T-cell (primary cell): Measurements from ENCODE around the gene GPR3. TPM values are rescaled to one million over a fixed set of nuclear protein-coding genes. Genes with fewer than 3 reads are reported as not detected.

Experiments
- ATAC-seq, 4 experiments: fragments of 200-7000 bp in 3 of 4; fragments of 150-1000 bp in 1 of 4; cut with Tn5 transposase; replicated peaks in 1 of 4; 1 replicate in 3 of 4; 2 replicates in 1 of 4; pipeline ENCODE4 v1.10.0; 2021; ENCODE audit warnings: moderate library complexity in 3 of 4, mild to moderate bottlenecking in 2 of 4, moderate number of reproducible peaks in 1 of 4
- CTCF ChIA-PET, 2 donors: fragments of 300-600 bp; sonication (Branson Sonifier 250); formaldehyde crosslinking; loops; one replicate each; lab custom pipeline; 2022; ENCODE audit warnings: antibody characterized with exemption in 2 of 2; lab: Charles Lee
- POLR2A ChIA-PET, 2 donors: fragments of 300-600 bp; sonication (Branson Sonifier 250); formaldehyde crosslinking; loops; one replicate each; lab custom pipeline; 2022; ENCODE audit warnings: antibody characterized with exemption in 2 of 2; lab: Charles Lee
- DNase-seq, 35 experiments: peaks; one replicate each; pipeline versions ENCODE4 v3.0.0 to v3.0.0-alpha.2; 2013 to 2023
- H3K27ac ChIP-seq: one replicate; pipeline ENCODE4 v1.5.1; 2013; ENCODE audit warnings: low read length
- H3K27me3 ChIP-seq, 2 experiments: replicated peaks in 1 of 2; 1 replicate in 1 of 2; 2 replicates in 1 of 2; pipeline versions ENCODE4 v1.6.1 to v1.7.0; 2013; ENCODE audit warnings: low read length in 1 of 2, mixed read lengths in 1 of 2; ENCODE audit not compliant: control insufficient read depth in 2 of 2, insufficient read depth in 2 of 2; ENCODE audit errors: extremely low read depth in 1 of 2
- H3K36me3 ChIP-seq, 2 donors: 1 replicate in 1 of 2; 2 replicates in 1 of 2; pipeline versions ENCODE4 v1.6.1 to v1.7.0; 2013; ENCODE audit warnings: low read length in 1 of 2; ENCODE audit not compliant: control insufficient read depth in 2 of 2, insufficient read depth in 1 of 2; ENCODE audit errors: extremely low read depth in 1 of 2
- H3K4me1 ChIP-seq, 2 experiments: 1 replicate in 1 of 2; 2 replicates in 1 of 2; pipeline versions ENCODE4 v1.6.1 to v1.7.0; 2013; ENCODE audit warnings: low read length in 2 of 2, mixed read lengths in 1 of 2; ENCODE audit not compliant: insufficient read depth in 2 of 2, control insufficient read depth in 1 of 2; ENCODE audit errors: extremely low read depth in 1 of 2
- H3K4me3 ChIP-seq, 2 donors: 1 replicate in 1 of 2; 2 replicates in 1 of 2; pipeline versions ENCODE4 v1.5.1 to v1.7.0; 2013; ENCODE audit warnings: mild to moderate bottlenecking in 2 of 2, low read length in 1 of 2, moderate library complexity in 1 of 2; ENCODE audit not compliant: control insufficient read depth in 1 of 2; ENCODE audit errors: extremely low read depth in 1 of 2
- H3K9me3 ChIP-seq: 2 replicates; pipeline ENCODE4 v1.7.0; 2013
- H3K27ac Mint-ChIP-seq, 2 donors: one replicate each; pipeline ENCODE4 v1.8.0; 2020 to 2021; ENCODE audit warnings: mild to moderate bottlenecking in 2 of 2, mixed read lengths in 2 of 2
- H3K27me3 Mint-ChIP-seq, 2 donors: one replicate each; pipeline ENCODE4 v1.8.0; 2021 to 2022; ENCODE audit warnings: mixed read lengths in 2 of 2
- H3K36me3 Mint-ChIP-seq: one replicate; pipeline ENCODE4 v1.8.0; 2021; ENCODE audit warnings: mixed read lengths
- H3K4me1 Mint-ChIP-seq, 3 donors: one replicate each; pipeline ENCODE4 v1.8.0; 2020 to 2022; ENCODE audit warnings: mixed read lengths in 3 of 3, mild to moderate bottlenecking in 1 of 3
- H3K4me3 Mint-ChIP-seq, 3 donors: one replicate each; pipeline ENCODE4 v1.8.0; 2020 to 2022; ENCODE audit warnings: mild to moderate bottlenecking in 3 of 3, mixed read lengths in 3 of 3, moderate library complexity in 3 of 3
- H3K9me3 Mint-ChIP-seq, 3 donors: one replicate each; pipeline ENCODE4 v1.8.0; 2020 to 2022; ENCODE audit warnings: mixed read lengths in 3 of 3
- WGBS: methylation state at CpG from one replicate; pipeline ENCODE4 v1.1.5; 2013; ENCODE audit warnings: missing lambda C conversion rate; ENCODE audit not compliant: insufficient coverage; 5-methylcytosine and 5-hydroxymethylcytosine counted together
- total RNA-seq, 35 experiments: library from RNA in 6 of 35; stranded (reverse) in 6 of 35; fragments of 120-200 nt in 1 of 35; gene quantifications; one replicate each; pipeline versions ENCODE4 v1.2.1 to v1.2.4 and lab custom pipeline; 2013 to 2026

Gene GPR3
- total RNA-seq, 5 donors from 2014 or later (not counting 1 experiment from before 2014, with no cell fraction given), result 0.21 to 0.35 TPM; not detected in 3

GRCh38 chr1:27433706-27434105, 41.3 kb downstream of the GPR3 start:
- peaks cover 84 to 91% (median 88%) of the 10 kb centered on the region in 3 donors for H3K4me1 Mint-ChIP-seq
- ChIA-PET POLR2A (interaction anchor here in 1 of 2 donors (0.6 kb wide), 1 partner anchor 10 kb away, joined by 3 read pairs; no protein-coding TSS in a partner anchor), CTCF (interaction anchor here (0.6 to 0.7 kb wide), 2 partner anchors 612 to 711 kb away, joined by 3 to 4 read pairs; no protein-coding TSS in a partner anchor)
- ATAC-seq (no peak), DNase-seq (no peak)
- no CpG with 5 or more reads among the region's 3 CpGs for WGBS
- Histone ChIP-seq H3K9me3 (no peaks in the 10 kb centered on the region), H3K27me3 (no peaks in the 10 kb centered on the region), H3K4me3 (no peak overlapping the region), H3K27ac (no peak overlapping the region), H3K36me3 (peaks cover under 1% of the 10 kb centered on the region in 2 donors), H3K4me1 (peaks cover 69 to 75% of the 10 kb centered on the region in 2 experiments)
- H3K9me3 Mint-ChIP-seq, result no peaks in the 10 kb centered on the region
- peak overlapping the region; percentile 75 for H3K27ac Mint-ChIP-seq
- no peaks in the 10 kb centered on the region for H3K27me3 Mint-ChIP-seq
- peak overlapping the region in 1 of 3 donors; percentile 59 for H3K4me3 Mint-ChIP-seq
- H3K36me3 Mint-ChIP-seq, result peaks cover 3% of the 10 kb centered on the region

- CTCF ChIA-PET, result interaction anchor here (0.6 to 2.3 kb wide), 8 partner anchors 10 to 234 kb away, joined by 3 to 7 read pairs (median 3); partner anchors contain the start of gene WASF2 (in 1 of the 2)
- H3K4me1 Mint-ChIP-seq, result peaks cover 79 to 90% (median 87%) of the 10 kb centered on the region in 3 donors
- no CpG with 5 or more reads among the region's 2 CpGs for WGBS
- ATAC-seq, result peak in 1 of 4 experiments; percentile 19
- H3K9me3 ChIP-seq, result no peaks in the 10 kb centered on the region
- H3K27ac Mint-ChIP-seq, result peak overlapping the region; percentile 85 to 92
- peaks cover 62 to 63% of the 10 kb centered on the region in 2 experiments for H3K4me1 ChIP-seq
- H3K4me3 Mint-ChIP-seq, result peak overlapping the region; percentile 53 to 78 (median 54)
- no peaks in the 10 kb centered on the region for H3K27me3 Mint-ChIP-seq
- DNase-seq, result peak in 1 of 35 experiments; percentile 23
- peaks cover 15% of the 10 kb centered on the region for H3K36me3 Mint-ChIP-seq
- H3K36me3 ChIP-seq, result no peaks in the 10 kb centered on the region
- H3K4me3 ChIP-seq, result peak overlapping the region in 1 of 2 donors; percentile 20
- POLR2A ChIA-PET, result no interaction called here
- H3K27me3 ChIP-seq, result no peaks in the 10 kb centered on the region
- peak overlapping the region; percentile 61 for H3K27ac ChIP-seq
- H3K9me3 Mint-ChIP-seq, result no peaks in the 10 kb centered on the region
Measured at GRCh38 chr1:27435566-27436203, 43.3 kb downstream of the GPR3 start.

GRCh38 chr1:27436204-27437159, 44.1 kb downstream of the GPR3 start:
- peak overlapping the region; percentile 85 to 92 for H3K27ac Mint-ChIP-seq
- Histone ChIP-seq H3K27ac (peak overlapping the region; percentile 61), H3K4me3 (peak overlapping the region in 1 of 2 donors; percentile 20), H3K4me1 (peaks cover 55 to 58% of the 10 kb centered on the region in 2 experiments), H3K36me3 (no peaks in the 10 kb centered on the region), H3K9me3 (no peaks in the 10 kb centered on the region), H3K27me3 (no peaks in the 10 kb centered on the region)
- H3K36me3 Mint-ChIP-seq, result peaks cover 15% of the 10 kb centered on the region
- H3K4me3 Mint-ChIP-seq, result peak overlapping the region; percentile 53 to 78 (median 54)
- DNase-seq (peak in 8 of 35 experiments; percentile 8 to 59 (median 17)), ATAC-seq (peak; percentile 86 to 95 (median 94))
- POLR2A ChIA-PET, result interaction anchor here in 1 of 2 donors (0.7 kb wide), 1 partner anchor 58 kb away, joined by 4 read pairs; no protein-coding TSS in a partner anchor
- H3K4me1 Mint-ChIP-seq, result peaks cover 71 to 82% (median 79%) of the 10 kb centered on the region in 3 donors
- 50% methylated on average over 1 of the region's 5 CpGs for WGBS
- no peaks in the 10 kb centered on the region for H3K9me3 Mint-ChIP-seq
- CTCF ChIA-PET, result interaction anchor here (0.5 to 2.3 kb wide), 13 partner anchors 9 to 1167 kb away, joined by 3 to 7 read pairs (median 3); partner anchors contain the start of gene WASF2 (in 1 of the 2)
- H3K27me3 Mint-ChIP-seq, result no peaks in the 10 kb centered on the region

GRCh38 chr1:27438621-27439061, 46.2 kb downstream of the GPR3 start:
- DNase-seq, result no peak
- Histone ChIP-seq H3K4me1 (peaks cover 40 to 46% of the 10 kb centered on the region in 2 experiments), H3K9me3 (no peaks in the 10 kb centered on the region), H3K4me3 (no peak overlapping the region), H3K27ac (peak overlapping the region; percentile 42), H3K36me3 (peaks cover 0 to 4% of the 10 kb centered on the region in 2 donors), H3K27me3 (no peaks in the 10 kb centered on the region)
- no peaks in the 10 kb centered on the region for H3K27me3 Mint-ChIP-seq
- H3K36me3 Mint-ChIP-seq, result peaks cover 15% of the 10 kb centered on the region
- peak overlapping the region in 1 of 3 donors; percentile 65 for H3K4me3 Mint-ChIP-seq
- H3K9me3 Mint-ChIP-seq, result no peaks in the 10 kb centered on the region
- ATAC-seq, result no peak
- H3K4me1 Mint-ChIP-seq, result peaks cover 62 to 65% (median 64%) of the 10 kb centered on the region in 3 donors
- peak overlapping the region; percentile 85 to 92 for H3K27ac Mint-ChIP-seq
- ChIA-PET CTCF (interaction anchor here in 1 of 2 donors (0.5 to 1.2 kb wide), 7 partner anchors 9 to 321 kb away, joined by 3 to 6 read pairs (median 4); no protein-coding TSS in a partner anchor), POLR2A (no interaction called here)
- no CpG with 5 or more reads among the region's 1 CpG for WGBS

GRCh38 chr1:27439150-27439549, 46.7 kb downstream of the GPR3 start:
- peak overlapping the region; percentile 85 to 92 for H3K27ac Mint-ChIP-seq
- ChIA-PET POLR2A (interaction anchor here in 1 of 2 donors (0.5 kb wide), 1 partner anchor 74 kb away, joined by 8 read pairs; no protein-coding TSS in a partner anchor), CTCF (interaction anchor here in 1 of 2 donors (0.5 to 1.2 kb wide), 5 partner anchors 10 to 154 kb away, joined by 3 to 6 read pairs (median 4); no protein-coding TSS in a partner anchor)
- H3K9me3 Mint-ChIP-seq, result no peaks in the 10 kb centered on the region
- H3K4me1 Mint-ChIP-seq, result peaks cover 60 to 65% (median 62%) of the 10 kb centered on the region in 3 donors
- H3K36me3 ChIP-seq, result peaks cover 0 to 4% of the 10 kb centered on the region in 2 donors
- H3K9me3 ChIP-seq, result no peaks in the 10 kb centered on the region
- DNase-seq (no peak), ATAC-seq (no peak)
- H3K27me3 ChIP-seq, result no peaks in the 10 kb centered on the region
- peak overlapping the region in 1 of 3 donors; percentile 65 for H3K4me3 Mint-ChIP-seq
- H3K27me3 Mint-ChIP-seq, result no peaks in the 10 kb centered on the region
- no peak overlapping the region for H3K4me3 ChIP-seq
- H3K27ac ChIP-seq, result no peak overlapping the region
- H3K4me1 ChIP-seq, result peaks cover 35 to 43% of the 10 kb centered on the region in 2 experiments
- WGBS, result no CpG with 5 or more reads among the region's 2 CpGs
- peaks cover 15% of the 10 kb centered on the region for H3K36me3 Mint-ChIP-seq
